Stromal cell of bone marrow (primary cell): ENCODE measurements around the gene HEMK1.

Experiments
- DNase-seq: peaks from one replicate; pipeline ENCODE4 v3.0.0-alpha.2; 2012; ENCODE audit warnings: low read depth

The HEMK1 gene

GRCh38 chr3:50568947-50569749 is at the start of gene HEMK1:
HEMK1 (plus strand) TSS chr3:50569522; CDS start chr3:50571105, 1,583 bp downstream.
- DNase-seq = peak; percentile 89

GRCh38 chr3:50520849-50521248 is 48.5 kb upstream of the HEMK1 start:
- DNase-seq = no peak

GRCh38 chr3:50521572-50521971 is 47.8 kb upstream of the HEMK1 start:
- no peak for DNase-seq

- DNase-seq = no peak
Measured at GRCh38 chr3:50523279-50523811, 46.0 kb upstream of the HEMK1 start.

- DNase-seq = no peak
Measured at GRCh38 chr3:50524746-50525145, 44.6 kb upstream of the HEMK1 start.

- no peak for DNase-seq
Measured at GRCh38 chr3:50525191-50525910, 44.0 kb upstream of the HEMK1 start.

GRCh38 chr3:50525987-50526386 is 43.3 kb upstream of the HEMK1 start:
- DNase-seq = peak; percentile 33

- DNase-seq = no peak
Measured at GRCh38 chr3:50530001-50530970, 39.0 kb upstream of the HEMK1 start.

GRCh38 chr3:50531201-50531600 is 38.1 kb upstream of the HEMK1 start:
- no peak for DNase-seq

- no peak for DNase-seq
Measured at GRCh38 chr3:50532062-50532705, 37.1 kb upstream of the HEMK1 start.

GRCh38 chr3:50533316-50533715 is 36.0 kb upstream of the HEMK1 start:
- no peak for DNase-seq

GRCh38 chr3:50533807-50534461 is 35.4 kb upstream of the HEMK1 start:
- no peak for DNase-seq

GRCh38 chr3:50534681-50535330 is 34.5 kb upstream of the HEMK1 start:
- DNase-seq = no peak

- DNase-seq = no peak
Measured at GRCh38 chr3:50536471-50537180, 32.7 kb upstream of the HEMK1 start.

- DNase-seq = no peak
Measured at GRCh38 chr3:50537421-50538129, 31.7 kb upstream of the HEMK1 start.

- DNase-seq = no peak
Measured at GRCh38 chr3:50539356-50540286, 29.7 kb upstream of the HEMK1 start.

- DNase-seq = peak; percentile 23
Measured at GRCh38 chr3:50542177-50543034, 26.9 kb upstream of the HEMK1 start.
